AG04450 (cell line): ENCODE results near the gene ASIC3. TPM values are rescaled to one million over a fixed set of nuclear protein-coding genes. Genes with fewer than 3 reads are reported as not detected.

Source experiments
- CTCF ChIA-PET: fragments of 300-600, 350-600 bp; formaldehyde crosslinking; extraction: SDS; loops from one replicate; lab custom pipeline; 2022; ENCODE audit warnings: antibody characterized with exemption, inconsistent platforms; lab: Charles Lee
- POLR2A ChIA-PET: fragments of 350-600 bp; formaldehyde crosslinking; extraction: SDS; loops from one replicate; lab custom pipeline; 2021; ENCODE audit warnings: antibody characterized with exemption, inconsistent platforms; lab: Yijun Ruan, JAX
- DNase-seq: peaks from one replicate; pipeline ENCODE4 v3.0.0-alpha.2; 2011; ENCODE audit warnings: low read depth, low spot score
- H3K27ac ChIP-seq: one replicate; pipeline ENCODE4 v1.5.1; 2012; ENCODE audit warnings: low read depth, low read length, control low read depth
- H3K27me3 ChIP-seq: one replicate; pipeline ENCODE4 v1.6.0; 2012; ENCODE audit warnings: low read length; ENCODE audit not compliant: control insufficient read depth, insufficient read depth
- H3K4me3 ChIP-seq: 2 replicates; pipeline ENCODE4 v1.5.1; 2011; ENCODE audit warnings: mild to moderate bottlenecking, low read depth, low read length, control low read depth
- H3K9me3 ChIP-seq: 2 replicates; pipeline ENCODE4 v1.5.1; 2012; ENCODE audit warnings: low read length; ENCODE audit not compliant: control insufficient read depth, insufficient read depth
- CTCF ChIP-seq: IDR thresholded peaks from 2 replicates; pipeline ENCODE4 v1.5.1; 2011; ENCODE audit warnings: low read depth, low read length, control low read depth, inconsistent platforms
- polyA plus RNA-seq: library from polyadenylated mRNA; depleted of rRNA; stranded (reverse); fragments of >200 nt; gene quantifications from 2 replicates; pipeline ENCODE4 v1.2.3, GENCODE V29; 2011

ASIC3 gene
- polyA plus RNA-seq, 1 experiment: 0.07 TPM

- no peaks in the 10 kb centered on the region; the same call in 1 of the 2 replicates for H3K9me3 ChIP-seq
- peak overlapping the region; percentile 80 for H3K27ac ChIP-seq
- DNase-seq: no peak
- H3K27me3 ChIP-seq: no peaks in the 10 kb centered on the region
- ChIA-PET CTCF (interaction anchor here (0.7 to 8.9 kb wide), 4 partner anchors 13 to 73 kb away, joined by 3 to 86 read pairs (median 8); no protein-coding TSS in a partner anchor), POLR2A (interaction anchor here (0.6 to 1.4 kb wide), 3 partner anchors 15 to 28 kb away, joined by 3 to 4 read pairs (median 4); no protein-coding TSS in a partner anchor)
- peak overlapping the region; percentile 77 for H3K4me3 ChIP-seq
- no peak for TF ChIP-seq CTCF
Measured at GRCh38 chr7:151089893-151090730, 41.8 kb downstream of the ASIC3 start.

GRCh38 chr7:151091003-151091402 is 42.7 kb downstream of the ASIC3 start:
- no peak overlapping the region for H3K27ac ChIP-seq
- no peak overlapping the region for H3K4me3 ChIP-seq
- H3K27me3 ChIP-seq: no peaks in the 10 kb centered on the region
- CTCF ChIA-PET: interaction anchor here (0.6 to 8.9 kb wide), 4 partner anchors 10 to 73 kb away, joined by 3 to 86 read pairs (median 8); partner anchors contain the start of gene FASTK
- no peak for DNase-seq
- POLR2A ChIA-PET: no interaction called here
- no peak for TF ChIP-seq CTCF
- no peaks in the 10 kb centered on the region; the same call in 1 of the 2 replicates for H3K9me3 ChIP-seq

GRCh38 chr7:151091431-151091830 is 43.1 kb downstream of the ASIC3 start:
- H3K4me3 ChIP-seq: no peak overlapping the region
- peak; percentile 56 for TF ChIP-seq CTCF
- DNase-seq: no peak
- CTCF ChIA-PET: interaction anchor here (0.6 to 8.9 kb wide), 4 partner anchors 11 to 33 kb away, joined by 3 to 86 read pairs (median 8); partner anchors contain the start of gene FASTK
- no peaks in the 10 kb centered on the region for H3K9me3 ChIP-seq
- POLR2A ChIA-PET: no interaction called here
- H3K27ac ChIP-seq: no peak overlapping the region
- no peaks in the 10 kb centered on the region for H3K27me3 ChIP-seq

- no peaks in the 10 kb centered on the region for H3K27me3 ChIP-seq
- CTCF ChIA-PET: interaction anchor here (1.2 to 8.9 kb wide), 2 partner anchors 19 to 32 kb away, joined by 3 to 86 read pairs; no protein-coding TSS in a partner anchor
- no peaks in the 10 kb centered on the region for H3K9me3 ChIP-seq
- H3K27ac ChIP-seq: no peak overlapping the region
- POLR2A ChIA-PET: no interaction called here
- no peak overlapping the region for H3K4me3 ChIP-seq
- DNase-seq: no peak
- no peak for TF ChIP-seq CTCF
Measured at GRCh38 chr7:151091988-151092387, 43.7 kb downstream of the ASIC3 start.

GRCh38 chr7:151093748-151094147 is 45.4 kb downstream of the ASIC3 start:
- H3K27me3 ChIP-seq: no peaks in the 10 kb centered on the region
- CTCF ChIA-PET: interaction anchor here (1.6 to 3.2 kb wide), 2 partner anchors 17 to 20 kb away, joined by 9 to 19 read pairs; no protein-coding TSS in a partner anchor
- no peak overlapping the region for H3K4me3 ChIP-seq
- DNase-seq: no peak
- no peak overlapping the region for H3K27ac ChIP-seq
- no peak for TF ChIP-seq CTCF
- POLR2A ChIA-PET: no interaction called here
- H3K9me3 ChIP-seq: no peaks in the 10 kb centered on the region
